WTC11 (cell line): ENCODE data around the gene PROCR. TPM values are rescaled to one million over a fixed set of nuclear protein-coding genes. Genes with fewer than 3 reads are reported as not detected.

ENCODE experiments used
- ATAC-seq: fragments of 200-7000 bp; cut with Tn5 transposase; 2 replicates; pipeline ENCODE4 v1.10.0; 2021; ENCODE audit warnings: mild to moderate bottlenecking, moderate library complexity
- CTCF ChIA-PET: fragments of 300-600 bp; sonication (Branson Sonifier 250); formaldehyde crosslinking; loops from one replicate; lab custom pipeline; 2021; ENCODE audit warnings: antibody characterized with exemption; lab: Charles Lee
- POLR2A ChIA-PET: fragments of 350-600 bp; sonication (Branson Sonifier 250); formaldehyde crosslinking; loops from one replicate; lab custom pipeline; 2021; ENCODE audit warnings: antibody characterized with exemption; lab: Charles Lee
- DNase-seq: peaks from one replicate; pipeline ENCODE4 v3.0.0; 2021; ENCODE audit warnings: low spot score
- H3K27ac Mint-ChIP-seq: 2 replicates; pipeline ENCODE4 v1.8.0; 2021; ENCODE audit warnings: mixed read lengths
- H3K27me3 Mint-ChIP-seq: 2 replicates; pipeline ENCODE4 v1.8.0; 2021; ENCODE audit warnings: low read depth, mild to moderate bottlenecking, moderate library complexity, mixed read lengths
- H3K36me3 Mint-ChIP-seq: 2 replicates; pipeline ENCODE4 v1.8.0; 2021; ENCODE audit warnings: mixed read lengths
- H3K4me1 Mint-ChIP-seq: 2 replicates; pipeline ENCODE4 v1.8.0; 2022; ENCODE audit warnings: mixed read lengths
- H3K4me3 Mint-ChIP-seq: 2 replicates; pipeline ENCODE4 v1.8.0; 2021; ENCODE audit warnings: mild to moderate bottlenecking, moderate library complexity, mixed read lengths
- H3K9me3 Mint-ChIP-seq: 2 replicates; pipeline ENCODE4 v1.8.0; 2021; ENCODE audit warnings: mixed read lengths
- AFF4 ChIP-seq: sonication (generic); formaldehyde crosslinking; IDR thresholded peaks from 2 replicates; pipeline ENCODE4 v1.8.1; 2023; ENCODE audit warnings: mild to moderate bottlenecking, missing genetic modification reagents, borderline replicate concordance
- ATF3 ChIP-seq: sonication (generic); formaldehyde crosslinking; conservative IDR thresholded peaks from 2 replicates; pipeline ENCODE4 v1.8.1; 2022; ENCODE audit warnings: mild to moderate bottlenecking, missing genetic modification reagents
- CTCF ChIP-seq: fragments of 200-600 bp; IDR thresholded peaks from 2 replicates; pipeline ENCODE4 v1.8.0; 2022; ENCODE audit warnings: antibody characterized with exemption
- E2F4 ChIP-seq: sonication (generic); formaldehyde crosslinking; IDR thresholded peaks from 2 replicates; pipeline ENCODE4 v1.8.1; 2022; ENCODE audit warnings: low read depth, mild to moderate bottlenecking, moderate library complexity, missing genetic modification reagents, borderline replicate concordance
- E2F5 ChIP-seq: sonication (generic); formaldehyde crosslinking; IDR thresholded peaks from 2 replicates; pipeline ENCODE4 v1.8.1; 2022; ENCODE audit warnings: mild to moderate bottlenecking, moderate library complexity, missing genetic modification reagents
- FOXP1 ChIP-seq: sonication (generic); formaldehyde crosslinking; IDR thresholded peaks from 2 replicates; pipeline ENCODE4 v1.8.0; 2022; ENCODE audit warnings: missing genetic modification reagents, mild to moderate bottlenecking, moderate library complexity, borderline replicate concordance
- GTF2I ChIP-seq: fragments of 250-450 bp; sonication (Bioruptor Pico); conservative IDR thresholded peaks from 2 replicates; pipeline ENCODE4 v1.4.0; 2021; ENCODE audit warnings: mild to moderate bottlenecking
- NFATC4 ChIP-seq: fragments of 250-450 bp; sonication (Bioruptor Pico); IDR thresholded peaks from 2 replicates; pipeline ENCODE4 v1.9.0; 2021; ENCODE audit warnings: mild to moderate bottlenecking
- NFE2L1 ChIP-seq: sonication (generic); formaldehyde crosslinking; IDR thresholded peaks from 2 replicates; pipeline ENCODE4 v1.8.1; 2023; ENCODE audit warnings: missing genetic modification reagents
- NR3C1 ChIP-seq: sonication (generic); formaldehyde crosslinking; conservative IDR thresholded peaks from 2 replicates; pipeline ENCODE4 v1.8.1; 2023; ENCODE audit warnings: low read depth, mild to moderate bottlenecking, missing genetic modification reagents
- PRRX2 ChIP-seq: fragments of 250-450 bp; sonication (Bioruptor Pico); IDR thresholded peaks from 2 replicates; pipeline ENCODE4 v1.8.0; 2021; ENCODE audit warnings: mild to moderate bottlenecking
- RORB ChIP-seq: fragments of 250-450 bp; sonication (Bioruptor Pico); IDR thresholded peaks from 2 replicates; pipeline ENCODE4 v1.9.0; 2021; ENCODE audit warnings: mild to moderate bottlenecking
- TEAD4 ChIP-seq: sonication (generic); formaldehyde crosslinking; IDR thresholded peaks from 2 replicates; pipeline ENCODE4 v1.8.0; 2022; ENCODE audit warnings: mild to moderate bottlenecking, missing genetic modification reagents
- USF1 ChIP-seq: sonication (generic); formaldehyde crosslinking; IDR thresholded peaks from 2 replicates; pipeline ENCODE4 v1.8.0; 2022; ENCODE audit warnings: mild to moderate bottlenecking, missing genetic modification reagents
- ZNF263 ChIP-seq: sonication (generic); formaldehyde crosslinking; IDR thresholded peaks from 2 replicates; pipeline ENCODE4 v1.8.1; 2022; ENCODE audit warnings: low read depth, mild to moderate bottlenecking, moderate library complexity, missing genetic modification reagents
- ZNF396 ChIP-seq: fragments of 250-450 bp; sonication (Bioruptor Pico); IDR thresholded peaks from 2 replicates; pipeline ENCODE4 v1.8.0; 2021; ENCODE audit warnings: mild to moderate bottlenecking, moderate library complexity, borderline replicate concordance
- ZSCAN18 ChIP-seq: fragments of 250-450 bp; sonication (Bioruptor Pico); IDR thresholded peaks from 2 replicates; pipeline ENCODE4 v2.1.2; 2022; ENCODE audit warnings: mild to moderate bottlenecking, moderate library complexity
- total RNA-seq: library from RNA; stranded (reverse); gene quantifications from 3 replicates; pipeline ENCODE4 v1.2.3, GENCODE V29; 2021

The PROCR gene
- total RNA-seq, 1 experiment from 2014 or later, result 29.7 TPM

- no peak for TF ChIP-seq E2F4
- TF ChIP-seq, all 79 proteins: peak for 0
These were observed 37.0 kb upstream of the PROCR start (continued) for GRCh38 chr20:35134880-35135279.

- Mint-ChIP-seq H3K27ac (no peak overlapping the region), H3K4me3 (no peak overlapping the region), H3K36me3 (peaks cover 38% of the 10 kb centered on the region), H3K4me1 (no peaks in the 10 kb centered on the region)
- no peak for ATAC-seq
- TF ChIP-seq USF1, result no peak
- TF ChIP-seq E2F5 (CRISPR knock-in tag), result no peak
- TF ChIP-seq ZSCAN18, result no peak
- no peak for TF ChIP-seq AFF4
- no peak for TF ChIP-seq RORB (CRISPR knock-in tag)
- no peak for TF ChIP-seq PRRX2 (CRISPR knock-in tag)
- TF ChIP-seq ZNF396 (CRISPR knock-in tag), result no peak
- TF ChIP-seq, all 79 proteins: peak for 0
- POLR2A ChIA-PET, result no interaction called here
- CTCF ChIA-PET, result interaction anchor here (1.4 kb wide), 1 partner anchor 9 kb away, joined by 7 read pairs; no protein-coding TSS in a partner anchor
- H3K9me3 Mint-ChIP-seq, result no peaks in the 10 kb centered on the region
- no peaks in the 10 kb centered on the region for H3K27me3 Mint-ChIP-seq
- DNase-seq, result no peak
These were observed 35.8 kb upstream of the PROCR start for GRCh38 chr20:35135867-35136586.

GRCh38 chr20:35144694-35145093, 27.2 kb upstream of the PROCR start:
- ChIA-PET POLR2A (interaction anchor here (0.5 to 3.6 kb wide), 2 partner anchors 65 to 119 kb away, joined by 3 to 24 read pairs; no protein-coding TSS in a partner anchor), CTCF (interaction anchor here (0.5 to 3.8 kb wide), 56 partner anchors 8 to 303 kb away, joined by 3 to 76 read pairs (median 5); partner anchors contain the start of genes EIF6, MMP24, MMP24OS and MYH7B)
- H3K4me1 Mint-ChIP-seq, result peaks cover 18% of the 10 kb centered on the region
- H3K27ac Mint-ChIP-seq, result no peak overlapping the region
- H3K9me3 Mint-ChIP-seq, result no peaks in the 10 kb centered on the region
- H3K27me3 Mint-ChIP-seq, result no peaks in the 10 kb centered on the region
- H3K36me3 Mint-ChIP-seq, result peaks cover 14% of the 10 kb centered on the region
- ATAC-seq (no peak), DNase-seq (no peak)
- H3K4me3 Mint-ChIP-seq, result no peak overlapping the region
- no peak for TF ChIP-seq ZNF263
- TF ChIP-seq FOXP1 (CRISPR knock-in tag), result no peak
- no peak for TF ChIP-seq CTCF
- TF ChIP-seq GTF2I (CRISPR knock-in tag), result no peak
- no peak for TF ChIP-seq AFF4
- no peak for TF ChIP-seq ATF3 (CRISPR knock-in tag)
- no peak for TF ChIP-seq NFATC4
- TF ChIP-seq NR3C1 (CRISPR knock-in tag), result no peak
- no peak for TF ChIP-seq NFE2L1 (CRISPR knock-in tag)
- TF ChIP-seq TEAD4 (CRISPR knock-in tag), result no peak
